Forelimb muscle (tissue), 1 donor: ENCODE data around the gene STK32A. TPM values are rescaled to one million over a fixed set of nuclear protein-coding genes. Genes with fewer than 3 reads are reported as not detected.
"Not testable (repeated sequence)": the region's sequence is repeated elsewhere in the genome, so short reads cannot be mapped to it uniquely, and the experiment has no call there.

Experiments used
- DNase-seq: peaks from one replicate; pipeline ENCODE4 v3.0.0-alpha.2; 2013; ENCODE audit warnings: low read depth
- polyA plus RNA-seq: library from polyadenylated mRNA; unstranded; fragments of 120-200 nt; gene quantifications from one replicate; pipeline ENCODE4 v1.2.1, GENCODE V29; 2013; ENCODE audit not compliant: insufficient read length

STK32A gene
- polyA plus RNA-seq, 1 donor, result 0.27 TPM

- no peak for DNase-seq
Measured at GRCh38 chr5:147346006-147346561, 111.3 kb downstream of the STK32A start.

GRCh38 chr5:147348046-147348445 is 113.2 kb downstream of the STK32A start:
- DNase-seq, result no peak

GRCh38 chr5:147348451-147348850 is 113.6 kb downstream of the STK32A start:
- no peak for DNase-seq

GRCh38 chr5:147349241-147349640 is 114.4 kb downstream of the STK32A start:
- no peak for DNase-seq

- DNase-seq, result no peak
Measured at GRCh38 chr5:147359101-147359500, 124.3 kb downstream of the STK32A start.

- no peak for DNase-seq
Measured at GRCh38 chr5:147359581-147359980, 124.8 kb downstream of the STK32A start.

GRCh38 chr5:147360816-147361215 is 126.0 kb downstream of the STK32A start:
- no peak for DNase-seq

- no peak for DNase-seq
Measured at GRCh38 chr5:147361441-147362175, 126.8 kb downstream of the STK32A start.

- not testable (repeated sequence) for DNase-seq
Measured at GRCh38 chr5:147367381-147367780, 132.6 kb downstream of the STK32A start.

GRCh38 chr5:147369742-147370374 is 135.0 kb downstream of the STK32A start:
- no peak for DNase-seq

GRCh38 chr5:147371290-147371689 is 136.5 kb downstream of the STK32A start:
- no peak for DNase-seq

- DNase-seq, result no peak
Measured at GRCh38 chr5:147372191-147372590, 137.4 kb downstream of the STK32A start.

GRCh38 chr5:147373328-147373727 is 138.5 kb downstream of the STK32A start:
- no peak for DNase-seq

GRCh38 chr5:147375151-147375550 is 140.3 kb downstream of the STK32A start:
- DNase-seq, result no peak

GRCh38 chr5:147377682-147378081 is 142.9 kb downstream of the STK32A start:
- no peak for DNase-seq

GRCh38 chr5:147381555-147381954 is 146.7 kb downstream of the STK32A start:
- no peak for DNase-seq

- DNase-seq, result no peak
Measured at GRCh38 chr5:147382776-147383175, 147.9 kb downstream of the STK32A start.

GRCh38 chr5:147384346-147385193 is 149.7 kb downstream of the STK32A start:
- DNase-seq, result no peak

- no peak for DNase-seq
Measured at GRCh38 chr5:147387109-147387508, 152.3 kb downstream of the STK32A start.

GRCh38 chr5:147388184-147389108 is 153.6 kb downstream of the STK32A start:
- no peak for DNase-seq

GRCh38 chr5:147390654-147391225 is 155.9 kb downstream of the STK32A start:
- DNase-seq, result no peak
